Mesendoderm (in vitro differentiated cells): ENCODE results near the gene RPAP3.

ENCODE experiments used
- DNase-seq: peaks from one replicate; pipeline ENCODE4 v3.0.0; 2013
- H2AK5ac ChIP-seq: 2 replicates; pipeline ENCODE4 v1.6.1; 2013; ENCODE audit warnings: low read length, inconsistent platforms
- H2BK120ac ChIP-seq: 2 replicates; pipeline ENCODE4 v1.6.1; 2013; ENCODE audit warnings: low read depth, mild to moderate bottlenecking, low read length, moderate library complexity, mixed read lengths
- H2BK15ac ChIP-seq: replicated peaks from 2 replicates; pipeline ENCODE4 v1.6.1; 2013; ENCODE audit warnings: low read depth, mild to moderate bottlenecking, moderate library complexity
- H2BK5ac ChIP-seq: 2 replicates; pipeline ENCODE4 v1.6.1; 2013; ENCODE audit warnings: low read length, inconsistent platforms
- H3K18ac ChIP-seq: 2 replicates; pipeline ENCODE4 v1.6.1; 2013; ENCODE audit warnings: mild to moderate bottlenecking, low read length, mixed read lengths
- H3K23ac ChIP-seq: one replicate; pipeline ENCODE4 v1.6.1; 2013; ENCODE audit warnings: low read length
- H3K27ac ChIP-seq: 2 replicates; pipeline ENCODE4 v1.5.1; 2013; ENCODE audit warnings: low read depth, mild to moderate bottlenecking, inconsistent platforms, low read length, moderate library complexity
- H3K27me3 ChIP-seq: 2 replicates; pipeline ENCODE4 v1.6.1; 2013; ENCODE audit warnings: low read length, control low read depth, mild to moderate bottlenecking, inconsistent platforms; ENCODE audit not compliant: insufficient read depth, poor library complexity
- H3K36me3 ChIP-seq: 2 replicates; pipeline ENCODE4 v1.6.1; 2013; ENCODE audit warnings: low read length, inconsistent platforms; ENCODE audit not compliant: control insufficient read depth, insufficient read depth
- H3K4ac ChIP-seq: one replicate; pipeline ENCODE4 v1.6.1; 2013; ENCODE audit warnings: low read depth, mild to moderate bottlenecking, low read length, moderate library complexity
- H3K4me1 ChIP-seq: 2 replicates; pipeline ENCODE4 v1.6.1; 2013; ENCODE audit warnings: low read depth, low read length, inconsistent platforms; ENCODE audit not compliant: control insufficient read depth
- H3K4me2 ChIP-seq: 2 replicates; pipeline ENCODE4 v1.6.1; 2013; ENCODE audit warnings: low read length
- H3K4me3 ChIP-seq: 2 replicates; pipeline ENCODE4 v1.5.1; 2013; ENCODE audit warnings: mild to moderate bottlenecking, low read length
- H3K56ac ChIP-seq: one replicate; pipeline ENCODE4 v1.6.1; 2013; ENCODE audit warnings: low read length
- H3K79me1 ChIP-seq: 2 replicates; pipeline ENCODE4 v1.6.1; 2013; ENCODE audit warnings: low read length, inconsistent platforms
- H3K79me2 ChIP-seq: 2 replicates; pipeline ENCODE4 v1.6.1; 2013; ENCODE audit warnings: mild to moderate bottlenecking, low read length; ENCODE audit not compliant: control insufficient read depth, insufficient read depth
- H3K9ac ChIP-seq: 2 replicates; pipeline ENCODE4 v1.6.1; 2013; ENCODE audit warnings: low read length, inconsistent platforms
- H4K5ac ChIP-seq: one replicate; pipeline ENCODE4 v1.6.1; 2013; ENCODE audit warnings: low read length
- H4K8ac ChIP-seq: one replicate; pipeline ENCODE4 v1.6.1; 2013; ENCODE audit warnings: low read depth, mild to moderate bottlenecking, control low read depth, low read length, moderate library complexity
- WGBS: extraction: QIAGEN DNeasy Blood & Tissue Kit; methylation state at CpG from one replicate; pipeline ENCODE4 v1.1.7; 2013; ENCODE audit warnings: low lambda C conversion rate, missing lambda C conversion rate; ENCODE audit not compliant: insufficient coverage; ENCODE audit errors: extremely low coverage; 5-methylcytosine and 5-hydroxymethylcytosine counted together

The RPAP3 gene

DNA sequence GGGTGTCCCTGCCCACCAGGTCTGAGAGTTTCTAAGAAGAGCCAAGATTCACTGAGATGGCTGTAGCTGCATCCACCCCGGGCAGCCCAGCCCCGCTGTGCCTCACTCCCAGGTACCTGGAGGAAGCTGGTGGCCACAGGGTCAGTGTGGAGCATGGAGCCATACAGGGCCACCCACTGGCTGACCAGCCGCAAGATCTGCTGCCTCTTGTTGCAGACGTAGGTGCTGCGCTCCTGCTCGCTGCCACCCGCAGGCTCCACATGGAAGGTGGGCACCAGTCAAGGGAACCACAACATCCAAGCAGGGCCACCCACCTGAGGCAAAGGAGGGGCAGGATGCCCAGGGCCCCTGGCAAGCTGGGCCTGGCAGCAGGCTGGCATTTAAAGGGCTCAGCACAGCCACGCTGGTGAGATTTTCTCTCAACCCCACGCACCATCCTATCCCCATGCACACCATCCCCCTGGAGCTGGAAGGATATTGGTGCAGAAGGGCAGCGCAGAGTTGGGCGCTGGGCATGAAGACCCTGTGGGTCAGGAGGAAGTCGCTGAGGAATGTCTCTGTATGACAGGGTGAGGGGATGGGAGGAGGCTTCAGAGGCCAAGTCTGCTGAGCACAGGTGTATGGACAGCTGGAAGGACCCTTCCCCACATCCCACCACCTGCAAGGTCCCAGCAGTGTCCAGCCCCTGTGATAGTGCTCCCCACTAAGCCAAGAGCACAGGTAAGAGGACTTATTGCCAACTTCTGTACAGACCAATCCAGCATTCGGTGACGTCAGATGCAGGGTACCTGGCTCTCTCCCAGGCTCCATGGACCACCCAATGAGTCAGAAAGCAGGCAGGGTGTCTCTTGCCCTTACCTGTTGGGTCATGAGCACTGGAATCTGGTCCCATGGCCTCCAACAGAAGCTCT is 42.0 kb upstream of the RPAP3 start:
- H3K4me3 ChIP-seq = no peak overlapping the region
- peaks cover 5% of the 10 kb centered on the region for H3K79me1 ChIP-seq
- H2AK5ac ChIP-seq = no peak overlapping the region
- no peak for DNase-seq
- no peak overlapping the region for H3K4ac ChIP-seq
- no peak overlapping the region for H3K23ac ChIP-seq
- H3K4me2 ChIP-seq = no peak overlapping the region
- H2BK120ac ChIP-seq = no peak overlapping the region
- no peak overlapping the region for H2BK15ac ChIP-seq
- H3K18ac ChIP-seq = no peak overlapping the region
- peaks cover 5% of the 10 kb centered on the region for H3K4me1 ChIP-seq
- H3K36me3 ChIP-seq = no peaks in the 10 kb centered on the region
- no peaks in the 10 kb centered on the region for H3K27me3 ChIP-seq
- H2BK5ac ChIP-seq = no peak overlapping the region
- no peak overlapping the region for H4K8ac ChIP-seq
- H3K9ac ChIP-seq = no peak overlapping the region
- H3K27ac ChIP-seq = no peak overlapping the region
- H3K79me2 ChIP-seq = no peaks in the 10 kb centered on the region
- no CpG with 5 or more reads among the region's 14 CpGs for whole genome bisulfite sequencing
- H3K56ac ChIP-seq = no peak overlapping the region
- no peak overlapping the region for H4K5ac ChIP-seq

DNA sequence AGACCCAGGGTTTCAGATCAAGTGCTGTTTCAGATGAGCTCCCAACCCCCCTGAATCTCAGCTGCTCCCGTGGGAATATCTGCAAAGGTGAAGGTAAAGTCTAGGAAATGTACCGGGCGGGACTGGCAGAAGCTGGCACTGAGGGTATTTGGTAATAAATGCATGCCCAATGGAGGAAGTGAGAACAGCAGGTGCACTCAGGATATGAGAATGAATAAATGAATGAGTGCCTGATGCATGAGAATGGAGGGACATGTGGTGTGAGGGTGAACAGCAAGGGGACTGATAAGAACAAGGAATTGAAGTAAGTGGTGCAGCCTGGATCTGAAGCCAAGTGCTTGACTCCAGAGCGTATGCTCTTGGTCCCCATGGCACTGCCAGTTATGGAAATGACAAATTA is 41.3 kb upstream of the RPAP3 start:
- no peak overlapping the region for H3K18ac ChIP-seq
- H3K56ac ChIP-seq = no peak overlapping the region
- no peak overlapping the region for H2BK15ac ChIP-seq
- no peak overlapping the region for H2BK120ac ChIP-seq
- no peak overlapping the region for H3K27ac ChIP-seq
- no peak overlapping the region for H3K9ac ChIP-seq
- H4K5ac ChIP-seq = no peak overlapping the region
- no CpG with 5 or more reads among the region's 4 CpGs for WGBS
- no peaks in the 10 kb centered on the region for H3K27me3 ChIP-seq
- peaks cover 2% of the 10 kb centered on the region for H3K4me1 ChIP-seq
- H3K79me1 ChIP-seq = peaks cover 2% of the 10 kb centered on the region
- no peak overlapping the region for H3K4ac ChIP-seq
- H3K36me3 ChIP-seq = no peaks in the 10 kb centered on the region
- no peak overlapping the region for H4K8ac ChIP-seq
- H2AK5ac ChIP-seq = no peak overlapping the region
- H3K4me2 ChIP-seq = no peak overlapping the region
- H3K23ac ChIP-seq = no peak overlapping the region
- H2BK5ac ChIP-seq = no peak overlapping the region
- no peaks in the 10 kb centered on the region for H3K79me2 ChIP-seq
- no peak overlapping the region for H3K4me3 ChIP-seq
- DNase-seq = no peak

DNA sequence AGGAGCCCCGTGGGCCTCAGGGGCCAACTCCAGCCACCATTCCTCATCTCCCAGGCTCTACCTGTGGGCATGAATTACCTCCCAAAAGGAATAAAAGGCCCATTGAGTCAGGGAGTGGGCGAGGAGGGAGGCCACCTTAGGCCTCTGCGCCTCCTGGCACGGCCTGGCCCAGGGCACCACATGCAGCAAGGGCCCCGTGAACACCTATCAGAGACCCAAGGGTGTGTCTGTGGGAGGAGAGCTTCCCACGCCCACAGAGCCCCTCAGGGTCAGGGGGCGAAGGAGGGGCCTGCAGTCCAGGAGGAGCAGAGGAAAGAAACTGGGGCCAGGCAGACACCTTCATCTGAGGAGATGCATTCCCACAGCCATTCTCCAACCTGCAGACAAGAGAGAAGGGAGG is 40.7 kb upstream of the RPAP3 start:
- no peaks in the 10 kb centered on the region for H3K27me3 ChIP-seq
- H4K8ac ChIP-seq = no peak overlapping the region
- H4K5ac ChIP-seq = no peak overlapping the region
- no peak overlapping the region for H3K27ac ChIP-seq
- H2BK120ac ChIP-seq = no peak overlapping the region
- no peak overlapping the region for H3K4me3 ChIP-seq
- H2AK5ac ChIP-seq = no peak overlapping the region
- no peak overlapping the region for H3K4me2 ChIP-seq
- no peaks in the 10 kb centered on the region for H3K79me1 ChIP-seq
- H3K9ac ChIP-seq = no peak overlapping the region
- no peak overlapping the region for H3K18ac ChIP-seq
- H3K79me2 ChIP-seq = no peaks in the 10 kb centered on the region
- H3K23ac ChIP-seq = no peak overlapping the region
- no peak overlapping the region for H2BK15ac ChIP-seq
- H3K56ac ChIP-seq = no peak overlapping the region
- no peaks in the 10 kb centered on the region for H3K36me3 ChIP-seq
- no peak overlapping the region for H3K4ac ChIP-seq
- H3K4me1 ChIP-seq = no peaks in the 10 kb centered on the region
- no peak overlapping the region for H2BK5ac ChIP-seq
- DNase-seq = no peak
- WGBS = no CpG with 5 or more reads among the region's 7 CpGs

DNA sequence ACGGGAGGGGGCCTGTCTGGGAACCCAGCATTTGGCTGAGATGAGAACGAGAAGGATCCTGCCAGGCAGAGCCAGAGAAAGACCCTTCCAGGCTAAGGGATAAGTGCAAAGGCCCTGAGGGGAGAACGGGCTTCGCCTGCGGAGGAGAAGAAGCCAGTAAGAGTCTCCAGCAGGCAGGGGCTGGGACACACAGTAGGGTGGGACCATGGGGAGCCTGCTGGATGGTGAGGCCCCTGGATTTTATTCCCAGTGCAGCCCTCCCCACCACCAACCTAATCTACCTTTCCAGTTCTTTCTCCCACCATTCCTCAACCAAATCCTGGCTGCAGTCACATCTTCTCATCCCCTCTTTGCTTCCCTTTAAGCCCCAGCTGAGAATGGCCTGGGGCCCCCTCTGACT is 40.2 kb upstream of the RPAP3 start:
- H2BK5ac ChIP-seq = no peak overlapping the region
- no peak for DNase-seq
- no peak overlapping the region for H2BK120ac ChIP-seq
- no CpG with 5 or more reads among the region's 5 CpGs for WGBS
- no peak overlapping the region for H2BK15ac ChIP-seq
- H3K79me1 ChIP-seq = no peaks in the 10 kb centered on the region
- no peaks in the 10 kb centered on the region for H3K27me3 ChIP-seq
- H3K36me3 ChIP-seq = no peaks in the 10 kb centered on the region
- H4K5ac ChIP-seq = no peak overlapping the region
- no peaks in the 10 kb centered on the region for H3K4me1 ChIP-seq
- H3K4me2 ChIP-seq = no peak overlapping the region
- no peak overlapping the region for H3K18ac ChIP-seq
- H3K9ac ChIP-seq = no peak overlapping the region
- no peak overlapping the region for H3K27ac ChIP-seq
- H3K4me3 ChIP-seq = no peak overlapping the region
- no peak overlapping the region for H3K56ac ChIP-seq
- no peak overlapping the region for H3K4ac ChIP-seq
- no peaks in the 10 kb centered on the region for H3K79me2 ChIP-seq
- H4K8ac ChIP-seq = no peak overlapping the region
- H3K23ac ChIP-seq = no peak overlapping the region
- no peak overlapping the region for H2AK5ac ChIP-seq

DNA sequence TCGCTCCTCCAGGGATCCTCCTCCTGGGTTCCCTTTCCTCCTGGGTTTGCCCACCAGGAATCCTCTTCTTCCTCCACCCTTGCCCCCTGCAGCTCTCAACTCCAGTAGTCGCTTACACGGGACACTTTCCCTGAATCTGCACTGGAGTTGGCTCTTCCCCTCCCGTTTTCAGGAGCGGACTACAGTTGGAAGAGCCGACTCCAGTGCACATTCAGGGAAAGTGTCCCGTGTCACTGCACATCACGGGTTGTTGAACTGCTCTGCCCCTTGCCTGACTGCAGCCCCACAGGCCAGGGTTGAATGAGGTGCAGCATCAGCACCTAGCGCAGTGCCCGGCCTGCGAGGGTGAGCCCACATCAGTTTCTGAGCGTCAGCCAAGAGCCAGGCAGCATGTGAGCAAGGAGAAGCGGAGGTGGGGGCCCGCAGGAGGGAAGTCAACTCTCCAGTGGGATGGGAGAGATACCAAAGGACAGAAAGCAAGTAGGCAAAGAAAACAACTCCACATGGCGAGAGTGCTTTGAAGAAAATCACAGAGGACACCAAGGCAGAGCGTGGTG is 39.7 kb upstream of the RPAP3 start:
- no peak overlapping the region for H2BK120ac ChIP-seq
- no peak overlapping the region for H2AK5ac ChIP-seq
- H3K27me3 ChIP-seq = no peaks in the 10 kb centered on the region
- DNase-seq = no peak
- no peak overlapping the region for H3K27ac ChIP-seq
- H3K79me1 ChIP-seq = no peaks in the 10 kb centered on the region
- no CpG with 5 or more reads among the region's 16 CpGs for WGBS
- H2BK15ac ChIP-seq = no peak overlapping the region
- no peak overlapping the region for H2BK5ac ChIP-seq
- H3K9ac ChIP-seq = no peak overlapping the region
- no peaks in the 10 kb centered on the region for H3K36me3 ChIP-seq
- no peak overlapping the region for H3K4ac ChIP-seq
- no peak overlapping the region for H3K56ac ChIP-seq
- H4K5ac ChIP-seq = no peak overlapping the region
- H3K79me2 ChIP-seq = no peaks in the 10 kb centered on the region
- H3K4me1 ChIP-seq = no peaks in the 10 kb centered on the region
- no peak overlapping the region for H3K4me2 ChIP-seq
- H3K23ac ChIP-seq = no peak overlapping the region
- H3K4me3 ChIP-seq = no peak overlapping the region
- no peak overlapping the region for H4K8ac ChIP-seq
- H3K18ac ChIP-seq = no peak overlapping the region
